Activated T-cell treated with anti-CD3 and anti-CD28 coated beads, Interleukin-2, amount 50 U/mL, for 72 hours (primary cell): Measurements from ENCODE around the gene SFRP4. TPM values are rescaled to one million over a fixed set of nuclear protein-coding genes. Genes with fewer than 3 reads are reported as not detected.

Source experiments
- ATAC-seq, 2 donors: fragments of 150-1000 bp; cut with Tn5 transposase; replicated peaks in 1 of 2; 2 replicates each; pipeline ENCODE4 v1.10.0; 2021; ENCODE audit warnings: moderate library complexity in 2 of 2, mild to moderate bottlenecking in 1 of 2
- DNase-seq, 2 donors: peaks; one replicate each; pipeline ENCODE4 v3.0.0; 2021 to 2022; ENCODE audit warnings: mixed read lengths in 1 of 2
- H3K27ac Mint-ChIP-seq: one replicate; pipeline ENCODE4 v1.8.0; 2022; ENCODE audit warnings: mild to moderate bottlenecking, moderate library complexity, mixed read lengths
- H3K27me3 Mint-ChIP-seq: one replicate; pipeline ENCODE4 v1.8.0; 2022; ENCODE audit warnings: low read depth, mixed read lengths
- H3K36me3 Mint-ChIP-seq, 2 donors: one replicate each; pipeline ENCODE4 v1.8.0; 2022; ENCODE audit warnings: mixed read lengths in 2 of 2, mild to moderate bottlenecking in 1 of 2; ENCODE audit not compliant: insufficient read depth in 2 of 2
- H3K4me1 Mint-ChIP-seq: one replicate; pipeline ENCODE4 v1.8.0; 2022; ENCODE audit warnings: low read depth, mixed read lengths
- H3K4me3 Mint-ChIP-seq, 2 donors: one replicate each; pipeline ENCODE4 v1.8.0; 2022; ENCODE audit warnings: mild to moderate bottlenecking in 2 of 2, mixed read lengths in 2 of 2, moderate library complexity in 2 of 2
- H3K9me3 Mint-ChIP-seq, 2 donors: one replicate each; pipeline ENCODE4 v1.8.0; 2022; ENCODE audit warnings: mixed read lengths in 2 of 2
- total RNA-seq, 2 donors: library from RNA; stranded (reverse); gene quantifications; one replicate each; pipeline ENCODE4 v1.2.3, GENCODE V29; 2022

The SFRP4 gene
- total RNA-seq, 2 donors from 2014 or later = not detected

- no peaks in the 10 kb centered on the region for H3K4me1 Mint-ChIP-seq
- DNase-seq (no peak), ATAC-seq (no peak)
- H3K36me3 Mint-ChIP-seq = no peaks in the 10 kb centered on the region
- H3K27ac Mint-ChIP-seq = no peak overlapping the region
- H3K27me3 Mint-ChIP-seq = peaks cover 26% of the 10 kb centered on the region
- H3K9me3 Mint-ChIP-seq = peaks cover 0 to 1% of the 10 kb centered on the region in 2 donors
- H3K4me3 Mint-ChIP-seq = no peak overlapping the region
These were observed 34.5 kb downstream of the SFRP4 start for GRCh38 chr7:37882086-37882485.

Other genes with a start within 250 kb of the SFRP4 start
- gene GPR141, start 233.1 kb downstream of the SFRP4 start, total RNA-seq = not detected
- not detected for gene NME8, start 68.2 kb downstream of the SFRP4 start, total RNA-seq
- gene EPDR1, start 3.8 kb upstream of the SFRP4 start, total RNA-seq = 1 to 10 TPM; 1.7 to 2.6 TPM